Measurements from ENCODE around the gene PIGM. TPM values are rescaled to one million over a fixed set of nuclear protein-coding genes. Genes with fewer than 3 reads are reported as not detected.

The PIGM gene
- polyA plus RNA-seq, 2 of the 4 experiments (the other 2 are of a cell fraction): 5.0 to 7.2 TPM

GRCh38 chr1:160030657-160031364 lies 979 bp downstream of the PIGM start:
- ChIA-PET POLR2A (interaction anchor here (2.6 kb wide), 1 partner anchor 106 kb away, joined by 7 read pairs; the partner anchor contains the start of gene TAGLN2), CTCF (interaction anchor here (0.6 to 4.6 kb wide), 10 partner anchors 10 to 674 kb away, joined by 3 to 35 read pairs (median 4); no protein-coding TSS in a partner anchor)
- FAIRE-seq: no peak
- TF ChIP-seq HOXB13 (CRISPR knock-in tag; IDR thresholded peaks at IDR 0.05; ENCODE audit: low read depth) (no peak), HOXB5 (CRISPR knock-in tag; IDR thresholded peaks at IDR 0.05) (no peak), HMGXB4 (CRISPR knock-in tag; IDR thresholded peaks at IDR 0.05; ENCODE audit: borderline replicate concordance) (no peak), CTCF (IDR thresholded peaks at IDR 0.05) (no peak), CBX8 (IDR thresholded peaks at IDR 0.05) (no peak), TFCP2L1 (CRISPR knock-in tag; IDR thresholded peaks at IDR 0.05) (no peak), E2F6 (IDR thresholded peaks at IDR 0.05; ENCODE audit: borderline replicate concordance, low read depth) (no peak), POLR2A (IDR thresholded peaks at IDR 0.05; ENCODE audit: low read length) (no peak), GATA3 (IDR thresholded peaks at IDR 0.05; ENCODE audit: borderline replicate concordance) (no peak)
- WGBS (ENCODE audit: missing lambda C conversion rate): 37% methylated on average over 23 of the region's 23 CpGs
- no peaks in the 10 kb centered on the region for H3K9me3 ChIP-seq
- H3K27ac ChIP-seq: peak overlapping the region; percentile 83 to 84
- peak in 1 of 2 experiments; percentile 34 for DNase-seq (ENCODE audit: low read depth in 1 of 2, low spot score in 1 of 2)
- H3K4me3 ChIP-seq: peak overlapping the region; percentile 95
- peak in 1 of 2 experiments; percentile 31; a peak in 4 of 6 replicates for ATAC-seq
- H3K4me1 ChIP-seq: peaks cover 12% of the 10 kb centered on the region
- H3K4me2 ChIP-seq: peak overlapping the region; percentile 95

- no peak overlapping the region for H3K4me2 ChIP-seq
- no peak for DNase-seq (ENCODE audit: low read depth in 1 of 2, low spot score in 1 of 2)
- CTCF ChIA-PET: no interaction called here
- no peak overlapping the region for H3K27ac ChIP-seq
- H3K4me1 ChIP-seq: peaks cover 12% of the 10 kb centered on the region
- POLR2A ChIA-PET: no interaction called here
- no peak for ATAC-seq
- H3K9me3 ChIP-seq: no peaks in the 10 kb centered on the region
- H3K4me3 ChIP-seq: no peak overlapping the region
- FAIRE-seq: no peak
- TF ChIP-seq E2F6 (IDR thresholded peaks at IDR 0.05; ENCODE audit: borderline replicate concordance, low read depth) (no peak), HOXA7 (CRISPR knock-in tag; IDR thresholded peaks at IDR 0.05) (no peak), CBX8 (IDR thresholded peaks at IDR 0.05) (no peak), EHF (CRISPR knock-in tag; IDR thresholded peaks at IDR 0.05) (no peak), RFX5 (IDR thresholded peaks at IDR 0.05) (no peak), FOSB (CRISPR knock-in tag; IDR thresholded peaks at IDR 0.05) (no peak), NFE2L2 (conservative IDR thresholded peaks at IDR 0.05; ENCODE audit: low read length) (no peak), EHMT2 (IDR thresholded peaks at IDR 0.05; ENCODE audit: low read depth) (no peak), EP300 (IDR thresholded peaks at IDR 0.05) (no peak), FOSL2 (IDR thresholded peaks at IDR 0.05) (no peak), FOSL2 (CRISPR knock-in tag; IDR thresholded peaks at IDR 0.05) (no peak), JUNB (IDR thresholded peaks at IDR 0.05) (no peak), PHF8 (IDR thresholded peaks at IDR 0.05; ENCODE audit: borderline replicate concordance, low read depth) (no peak), JUN (IDR thresholded peaks at IDR 0.05) (no peak), RCOR1 (IDR thresholded peaks at IDR 0.05; ENCODE audit: low read depth, low read length) (no peak), REST (IDR thresholded peaks at IDR 0.05) (no peak), TFCP2L1 (CRISPR knock-in tag; IDR thresholded peaks at IDR 0.05) (no peak), RAD21 (conservative IDR thresholded peaks at IDR 0.05 in 1 of 2, IDR thresholded peaks at IDR 0.05 in 1 of 2) (no peak)
These were observed 3.4 kb downstream of the PIGM start for GRCh38 chr1:160028426-160028825.

Measured in A549 (cell line).